Measurements from ENCODE around the gene UBTD1. TPM values are rescaled to one million over a fixed set of nuclear protein-coding genes. Genes with fewer than 3 reads are reported as not detected.
"Not testable (repeated sequence)": the region's sequence is repeated elsewhere in the genome, so short reads cannot be mapped to it uniquely, and the experiment has no call there.

The UBTD1 gene
- total RNA-seq, 1 donor from 2014 or later: 0.91 TPM

- peaks cover 3% of the 10 kb centered on the region for H3K36me3 Mint-ChIP-seq (ENCODE audit: low read depth)
- H3K27me3 Mint-ChIP-seq: no peaks in the 10 kb centered on the region
- peak; percentile 90 for ATAC-seq (ENCODE audit: low read depth)
- no peaks in the 10 kb centered on the region for H3K4me1 Mint-ChIP-seq
- ChIA-PET CTCF (interaction anchor here (0.6 to 2.8 kb wide), 13 partner anchors 11 to 140 kb away, joined by 3 to 19 read pairs (median 4); no protein-coding TSS in a partner anchor), POLR2A (no interaction called here)
- DNase-seq: peak; percentile 35
- H3K27ac Mint-ChIP-seq: no peak overlapping the region
- intact Hi-C loops (cut with micrococcal nuclease): loop anchor here (10.0 kb wide), 1 partner anchor 279 kb away; no protein-coding TSS in a partner anchor
- TF ChIP-seq CTCF (IDR thresholded peaks at IDR 0.05): no peak
- peaks cover 5% of the 10 kb centered on the region for H3K9me3 Mint-ChIP-seq
- no peak overlapping the region for H3K4me3 Mint-ChIP-seq
Observed at GRCh38 chr10:97553575-97554031, 54.9 kb downstream of the UBTD1 start.

GRCh38 chr10:97554336-97554735 is 55.6 kb downstream of the UBTD1 start:
- intact Hi-C loops (cut with micrococcal nuclease): loop anchor here (10.0 kb wide), 1 partner anchor 280 kb away; no protein-coding TSS in a partner anchor
- H3K4me1 Mint-ChIP-seq; H3K27ac Mint-ChIP-seq; H3K27me3 Mint-ChIP-seq; H3K36me3 Mint-ChIP-seq (ENCODE audit: low read depth); DNase-seq; H3K9me3 Mint-ChIP-seq; POLR2A ChIA-PET; ATAC-seq (ENCODE audit: low read depth); H3K4me3 Mint-ChIP-seq: not testable (repeated sequence)
- CTCF ChIA-PET: interaction anchor here (0.6 to 1.6 kb wide), 11 partner anchors 10 to 141 kb away, joined by 3 to 6 read pairs (median 3); no protein-coding TSS in a partner anchor

GRCh38 chr10:97555541-97555940 is 56.8 kb downstream of the UBTD1 start:
- H3K27me3 Mint-ChIP-seq; H3K4me1 Mint-ChIP-seq; H3K27ac Mint-ChIP-seq; POLR2A ChIA-PET; ATAC-seq (ENCODE audit: low read depth); H3K4me3 Mint-ChIP-seq; DNase-seq; H3K36me3 Mint-ChIP-seq (ENCODE audit: low read depth); CTCF ChIA-PET; H3K9me3 Mint-ChIP-seq: not testable (repeated sequence)
- intact Hi-C loops (cut with micrococcal nuclease): loop anchor here (10.0 kb wide), 1 partner anchor 281 kb away; no protein-coding TSS in a partner anchor

- CTCF ChIA-PET; ATAC-seq (ENCODE audit: low read depth); DNase-seq; H3K27me3 Mint-ChIP-seq; H3K4me3 Mint-ChIP-seq; intact Hi-C loops (cut with micrococcal nuclease); H3K4me1 Mint-ChIP-seq; H3K36me3 Mint-ChIP-seq (ENCODE audit: low read depth); POLR2A ChIA-PET; H3K27ac Mint-ChIP-seq; H3K9me3 Mint-ChIP-seq: not testable (repeated sequence)
Observed at GRCh38 chr10:97560731-97561381, 62.1 kb downstream of the UBTD1 start.

- H3K27ac Mint-ChIP-seq; H3K36me3 Mint-ChIP-seq (ENCODE audit: low read depth); POLR2A ChIA-PET; H3K4me1 Mint-ChIP-seq; H3K9me3 Mint-ChIP-seq; ATAC-seq (ENCODE audit: low read depth); DNase-seq; H3K4me3 Mint-ChIP-seq; intact Hi-C loops (cut with micrococcal nuclease); H3K27me3 Mint-ChIP-seq; CTCF ChIA-PET: not testable (repeated sequence)
Observed at GRCh38 chr10:97561386-97562077, 62.8 kb downstream of the UBTD1 start.

- CTCF ChIA-PET; H3K27ac Mint-ChIP-seq; ATAC-seq (ENCODE audit: low read depth); POLR2A ChIA-PET; H3K9me3 Mint-ChIP-seq; H3K4me3 Mint-ChIP-seq; H3K4me1 Mint-ChIP-seq; DNase-seq; H3K27me3 Mint-ChIP-seq; H3K36me3 Mint-ChIP-seq (ENCODE audit: low read depth); intact Hi-C loops (cut with micrococcal nuclease): not testable (repeated sequence)
Observed at GRCh38 chr10:97562329-97562728, 63.6 kb downstream of the UBTD1 start.

GRCh38 chr10:97563337-97563736 is 64.6 kb downstream of the UBTD1 start:
- no peak overlapping the region for H3K27ac Mint-ChIP-seq
- POLR2A ChIA-PET: no interaction called here
- no peak for TF ChIP-seq CTCF (IDR thresholded peaks at IDR 0.05)
- H3K4me1 Mint-ChIP-seq: no peaks in the 10 kb centered on the region
- H3K36me3 Mint-ChIP-seq (ENCODE audit: low read depth): no peaks in the 10 kb centered on the region
- ATAC-seq (ENCODE audit: low read depth) (no peak), DNase-seq (no peak)
- CTCF ChIA-PET: no interaction called here
- no peaks in the 10 kb centered on the region for H3K9me3 Mint-ChIP-seq
- no peak overlapping the region for H3K4me3 Mint-ChIP-seq
- intact Hi-C loops (cut with micrococcal nuclease): no loop called here
- no peaks in the 10 kb centered on the region for H3K27me3 Mint-ChIP-seq

Data from activated B cell treated with CpG ODN at 0.5 μM for 24 hours (primary cell).